ENCODE results near the gene TNFRSF25.

- TF ChIP-seq CTCF (IDR thresholded peaks at IDR 0.05) (no peak), CBX2 (IDR thresholded peaks at IDR 0.05; ENCODE audit: borderline replicate concordance, low read depth) (no peak), POLR2A (IDR thresholded peaks at IDR 0.05; ENCODE audit: low read length) (no peak), ZFP36 (IDR thresholded peaks at IDR 0.05; ENCODE audit: borderline replicate concordance, partially characterized antibody) (no peak), MAZ (IDR thresholded peaks at IDR 0.05; ENCODE audit: borderline replicate concordance, low read depth, low read length) (no peak), RARB (CRISPR knock-in tag; IDR thresholded peaks at IDR 0.05) (no peak), USF2 (IDR thresholded peaks at IDR 0.05) (no peak), CBX8 (IDR thresholded peaks at IDR 0.05) (no peak)
Measured at GRCh38 chr1:6499296-6499695, 33.3 kb upstream of the TNFRSF25 start.
